HG03571 (cell line): ENCODE measurements around the gene TMEM154.

ENCODE experiments used
- ATAC-seq: cut with Tn5 transposase; IDR thresholded peaks from one replicate; pipeline ENCODE4 v1.9.1; 2021; ENCODE audit not compliant: unreplicated experiment

Gene TMEM154

DNA sequence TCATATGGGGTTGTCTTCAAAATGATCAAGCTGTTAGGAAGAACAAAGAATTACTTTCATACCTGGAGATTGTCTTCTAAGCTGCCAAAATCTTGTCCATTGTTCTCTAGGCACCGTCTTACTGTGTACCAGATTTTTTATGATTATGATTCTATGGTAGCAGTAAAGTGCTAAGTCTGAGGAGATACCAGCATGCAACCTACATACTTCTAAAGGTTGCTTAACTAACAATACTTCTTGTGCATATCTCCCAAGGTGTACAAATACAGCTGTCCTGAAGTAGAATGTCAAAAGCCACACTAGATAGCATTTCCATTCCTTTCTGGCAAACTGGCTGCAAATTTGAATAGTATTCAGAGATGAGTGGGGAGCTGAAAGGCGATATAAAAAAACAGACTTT is 81.3 kb downstream of the TMEM154 start:
- no peak for ATAC-seq

DNA sequence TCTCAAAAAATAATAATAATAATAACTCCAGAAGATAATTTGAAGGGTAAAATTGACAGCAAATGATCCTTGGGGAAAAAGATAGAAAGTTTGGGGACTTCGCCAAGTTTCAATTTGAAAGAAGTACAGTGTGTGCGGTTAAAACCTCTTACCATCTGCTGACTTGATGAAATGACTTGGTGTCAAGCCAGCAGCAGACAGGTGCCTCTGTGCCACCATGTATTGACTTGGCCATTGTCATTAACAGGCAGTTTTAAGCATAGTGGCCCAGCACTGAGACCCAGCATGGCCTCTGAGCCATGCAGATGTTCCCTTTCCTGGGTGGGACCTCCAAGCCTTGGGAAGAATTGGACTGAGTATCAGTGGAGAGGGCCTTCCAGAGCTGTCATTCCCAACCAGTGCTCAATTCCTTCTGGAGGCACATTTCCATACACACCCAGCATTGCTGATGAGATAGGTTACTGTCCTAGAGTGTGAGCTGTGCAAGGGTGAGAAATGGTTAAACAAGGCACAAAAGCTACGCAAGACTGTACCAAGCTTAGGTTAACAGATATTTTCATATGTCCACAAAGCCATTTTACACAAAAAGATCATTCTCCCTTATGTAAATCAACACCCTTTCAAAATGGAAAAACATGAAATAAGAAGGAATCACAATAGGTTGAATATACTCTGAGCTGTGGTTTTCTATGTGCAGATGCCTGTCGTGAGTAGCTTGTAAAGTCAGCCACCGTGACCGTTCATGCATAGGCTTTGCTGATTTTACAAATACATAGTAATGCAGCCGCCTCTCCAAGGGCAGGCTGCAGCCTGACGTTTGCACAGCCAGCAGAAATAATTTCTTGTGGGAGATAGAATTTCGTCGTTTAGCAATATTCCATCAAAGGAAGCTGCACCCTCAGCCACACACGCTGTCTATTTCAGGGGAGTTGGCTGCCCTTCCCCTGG is 84.5 kb downstream of the TMEM154 start:
- peak; percentile 71 for ATAC-seq

DNA sequence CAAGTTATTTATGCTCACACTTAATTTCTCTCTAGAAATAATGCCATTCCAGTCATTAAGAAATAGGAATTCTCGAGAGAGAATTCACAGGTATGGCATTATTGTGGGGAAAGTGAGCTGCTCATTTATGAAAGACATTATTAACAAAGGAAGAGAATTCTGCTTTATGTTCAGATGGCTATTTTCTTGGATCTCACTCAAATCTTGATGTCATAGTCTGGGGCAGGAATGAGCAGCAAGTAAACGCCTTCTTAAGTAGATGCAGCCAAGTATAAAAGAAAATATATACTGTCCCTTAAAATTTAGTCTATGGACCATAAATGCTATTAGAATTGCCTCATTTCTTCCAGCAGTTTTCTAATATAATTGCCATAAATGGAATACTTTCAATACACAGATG is 85.7 kb downstream of the TMEM154 start:
- no peak for ATAC-seq

DNA sequence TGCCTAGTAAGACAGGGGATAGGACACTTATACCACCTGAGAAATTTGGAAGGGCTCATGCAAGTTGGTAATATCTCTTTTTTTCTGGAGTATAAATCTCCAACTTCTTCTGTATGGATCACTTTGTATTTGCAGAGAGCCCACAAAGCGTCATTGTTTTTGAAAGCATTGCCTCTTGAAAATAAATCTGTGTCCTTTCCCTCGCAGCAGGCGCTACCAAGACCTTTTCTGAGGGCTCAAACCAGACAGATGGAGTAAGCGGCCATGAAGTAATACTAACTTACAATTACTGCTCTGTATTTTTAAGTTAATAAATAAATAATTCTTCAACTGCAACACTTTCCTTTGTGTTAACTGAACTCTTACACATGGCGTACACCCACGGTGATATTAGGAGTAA is 87.9 kb downstream of the TMEM154 start:
- no peak for ATAC-seq

DNA sequence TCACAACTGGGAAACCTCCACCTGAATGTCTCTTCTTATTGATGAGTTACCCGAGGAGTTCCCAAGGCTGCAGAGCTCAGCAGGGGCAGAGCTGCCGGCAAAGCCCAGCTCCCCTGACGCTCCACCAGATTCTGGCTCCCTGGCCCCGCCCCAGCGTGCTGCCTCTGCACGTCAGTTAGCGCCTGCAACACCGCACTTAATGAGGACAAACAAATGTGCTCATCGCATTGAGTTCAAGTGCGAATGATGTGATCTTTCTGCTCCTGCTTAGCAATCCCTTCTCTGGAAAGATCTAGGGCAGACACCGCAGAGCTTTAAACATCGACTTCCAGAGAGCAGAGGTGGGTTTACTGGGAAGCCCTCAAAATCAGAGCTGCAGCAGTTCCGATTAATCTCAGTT is 88.4 kb downstream of the TMEM154 start:
- ATAC-seq: no peak

DNA sequence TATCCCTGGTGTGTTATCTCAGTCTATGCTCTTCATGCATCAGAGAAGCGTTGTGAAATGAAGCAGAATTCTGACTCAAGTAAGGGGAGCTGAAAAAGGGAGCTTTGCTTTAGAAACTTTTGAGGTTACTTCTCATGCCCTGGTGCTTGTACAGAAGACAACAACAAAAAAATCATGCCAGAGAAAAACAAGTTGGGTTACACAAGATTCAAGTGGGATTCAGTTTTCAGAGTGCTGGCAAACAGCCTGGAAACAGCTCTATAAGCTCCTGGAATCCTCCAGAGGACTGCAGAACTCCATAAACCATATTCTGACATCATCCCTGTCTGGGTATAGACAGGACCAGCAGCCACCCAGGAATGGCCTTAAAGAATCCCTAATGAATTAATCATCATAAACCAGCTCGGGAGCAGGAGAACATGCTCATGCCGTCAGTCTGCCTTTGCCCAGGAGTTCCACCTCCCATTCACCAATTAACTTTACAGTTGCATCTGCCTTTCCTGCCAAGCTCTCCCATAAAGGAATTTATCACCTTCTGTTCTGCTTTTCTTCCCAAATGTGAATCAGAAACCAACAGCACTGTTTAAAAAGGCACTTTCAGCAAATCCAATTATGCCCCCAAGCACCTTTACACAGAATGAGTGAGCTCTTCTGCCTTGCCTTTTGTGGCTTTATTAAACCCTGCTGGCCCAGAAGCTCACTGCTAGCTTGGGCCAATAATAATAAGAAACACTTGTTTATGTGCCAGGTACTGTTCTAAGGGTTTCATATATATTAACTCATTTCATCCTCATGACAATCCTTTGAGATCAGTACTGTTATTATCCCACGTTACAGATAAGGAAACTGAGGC is 89.4 kb downstream of the TMEM154 start:
- ATAC-seq: no peak

DNA sequence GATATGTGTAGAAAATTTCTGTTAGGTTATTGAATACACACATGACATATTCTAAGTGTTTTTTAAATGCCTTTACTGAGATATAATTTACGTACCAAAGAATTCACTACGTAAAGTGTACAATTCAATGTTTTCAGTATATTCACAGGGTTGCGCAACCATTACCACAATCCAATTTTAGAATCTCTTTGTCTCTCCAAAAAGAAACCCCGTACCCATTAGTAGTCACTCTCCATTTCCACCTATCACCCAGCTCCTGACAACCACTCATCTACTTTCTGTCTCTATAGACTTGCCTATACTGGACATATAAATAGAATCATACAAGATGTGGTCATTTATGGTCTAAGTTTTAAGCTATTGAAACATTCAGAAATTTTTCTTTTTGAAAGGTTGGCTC is 90.9 kb downstream of the TMEM154 start:
- ATAC-seq: no peak

DNA sequence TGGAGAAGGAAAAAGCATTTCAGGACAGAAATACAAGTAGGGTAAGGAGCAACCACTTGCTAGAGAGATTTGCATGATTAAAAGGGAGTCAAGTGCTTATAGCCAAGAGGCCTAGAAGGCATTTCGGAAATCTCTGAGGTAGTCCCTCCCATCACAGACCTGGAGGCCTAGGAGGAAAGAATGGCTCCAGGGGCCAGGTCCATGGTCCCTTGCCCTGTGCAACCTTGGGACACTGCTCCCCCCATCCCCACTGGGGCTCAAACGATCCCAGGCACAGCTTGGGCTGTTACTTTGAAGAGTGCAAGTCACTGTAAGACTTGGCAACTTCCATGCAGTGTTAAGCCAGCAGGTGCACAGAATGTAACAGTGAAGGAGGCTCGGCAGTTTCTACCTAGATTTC is 92.7 kb downstream of the TMEM154 start:
- no peak for ATAC-seq

DNA sequence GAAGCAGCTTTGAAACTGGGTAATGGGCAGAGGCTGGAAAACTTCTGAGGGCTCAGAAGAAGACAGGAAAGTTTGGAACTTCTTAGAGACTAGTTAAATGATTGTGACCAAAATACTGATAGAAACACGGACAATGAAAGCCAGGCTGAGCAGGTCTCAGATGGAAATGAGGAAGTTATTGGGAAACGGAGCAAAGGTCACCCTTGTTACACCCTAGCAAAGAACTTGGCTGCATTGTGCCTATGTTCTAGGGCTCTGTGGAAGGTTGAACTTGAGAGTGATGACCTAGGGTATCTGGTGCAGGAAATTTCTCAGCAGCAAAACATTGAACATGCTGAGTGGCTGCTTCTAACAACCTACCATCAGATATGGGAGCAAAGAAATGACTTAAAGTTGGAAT is 93.1 kb downstream of the TMEM154 start:
- ATAC-seq: no peak

DNA sequence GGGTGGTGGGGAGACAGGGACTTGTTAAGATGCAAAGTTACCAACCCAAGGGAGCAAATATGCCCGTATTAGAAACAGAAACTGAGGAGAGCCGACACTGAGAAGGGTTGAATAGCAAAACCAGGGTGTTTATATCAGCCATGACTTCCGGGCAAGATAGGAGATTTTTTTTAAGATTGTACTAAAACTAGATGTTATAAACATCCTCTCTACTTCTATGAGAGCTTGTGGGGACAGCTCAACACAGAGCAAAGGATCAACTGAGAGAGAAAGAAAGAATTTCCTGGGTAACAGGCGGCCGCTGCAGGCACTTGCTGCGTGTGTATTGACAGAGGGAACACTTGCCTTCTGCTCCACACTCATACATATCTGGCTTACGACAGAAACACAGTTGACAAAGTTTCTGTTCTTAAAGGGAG is 94.8 kb downstream of the TMEM154 start:
- ATAC-seq: peak; percentile 53

DNA sequence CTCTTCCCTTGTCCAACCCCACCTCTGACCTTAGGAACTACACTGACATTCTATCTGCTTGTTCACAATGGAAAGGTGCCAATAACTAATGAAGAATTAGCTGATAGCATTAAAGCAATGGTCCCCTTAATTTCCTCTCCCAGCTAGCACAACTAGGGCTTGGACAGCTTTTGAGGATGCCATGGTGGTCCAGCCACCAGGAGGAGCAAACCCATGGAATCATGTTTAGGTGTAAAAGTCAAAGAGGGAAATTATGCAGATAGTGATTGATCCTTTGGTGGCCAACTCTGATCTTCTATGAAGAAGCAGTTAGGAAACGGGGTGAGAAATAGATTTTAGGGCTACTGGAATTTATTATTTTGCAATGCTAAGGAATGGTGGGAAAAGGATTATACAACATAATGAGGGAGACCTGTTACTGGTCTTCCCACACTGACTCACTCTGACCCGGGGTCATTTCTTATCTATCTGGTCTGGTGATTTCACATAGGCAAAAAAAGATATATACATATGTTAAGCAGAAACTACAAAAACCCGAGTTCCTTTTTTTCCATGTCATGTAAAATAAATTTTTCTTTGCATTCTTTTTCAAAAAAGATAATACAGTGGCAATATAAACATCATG is 98.1 kb downstream of the TMEM154 start:
- ATAC-seq: no peak

DNA sequence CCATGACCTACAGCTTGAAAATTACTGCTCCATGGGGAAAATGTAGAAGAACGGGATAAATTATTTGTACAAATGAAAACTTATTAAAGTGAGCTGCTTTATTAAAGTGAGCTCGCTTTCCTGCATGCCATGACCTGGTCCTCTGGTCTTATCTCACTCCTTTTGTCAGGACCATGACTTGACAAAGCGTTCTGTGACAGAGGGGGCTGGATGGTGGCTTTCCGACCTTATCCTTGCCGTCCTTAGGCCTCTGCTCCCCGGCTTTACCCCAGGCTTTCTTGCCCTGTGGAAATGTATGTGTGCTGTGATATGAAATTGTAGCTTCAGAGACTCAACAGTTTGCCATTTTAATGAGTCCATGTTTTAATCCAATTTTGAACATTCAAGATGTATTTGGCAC is 99.9 kb downstream of the TMEM154 start:
- ATAC-seq: no peak

DNA sequence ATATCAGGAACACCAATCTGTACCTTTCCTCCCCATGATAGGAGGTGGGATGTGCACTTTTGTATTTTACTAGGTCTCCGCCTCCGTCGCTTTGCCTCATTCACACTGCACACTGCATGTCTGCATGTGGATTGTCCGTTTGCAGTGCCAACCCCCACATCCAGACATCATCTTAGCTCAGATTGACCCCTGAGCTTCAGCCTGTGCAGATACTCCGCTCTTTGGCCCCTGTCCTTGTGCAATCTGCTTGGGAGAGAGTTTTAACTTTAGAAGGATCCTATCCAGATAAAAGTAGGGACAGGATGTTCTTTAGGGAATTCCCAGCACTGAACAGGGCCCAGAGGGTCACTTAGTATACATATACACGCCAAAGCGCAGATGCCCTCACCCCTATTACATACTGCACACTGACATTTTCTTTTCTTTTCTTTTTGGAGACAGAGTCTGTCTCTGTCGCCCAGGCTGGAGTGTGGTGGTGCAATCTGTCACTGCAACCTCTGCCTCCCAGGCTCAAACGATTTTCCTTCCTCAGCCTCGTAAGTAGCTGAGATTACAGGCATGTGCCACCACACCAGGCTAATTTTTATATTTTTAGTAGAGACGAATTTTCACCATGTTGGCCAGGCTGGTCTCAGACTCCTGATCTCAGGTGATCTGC is 100.6 kb downstream of the TMEM154 start:
- ATAC-seq: no peak

DNA sequence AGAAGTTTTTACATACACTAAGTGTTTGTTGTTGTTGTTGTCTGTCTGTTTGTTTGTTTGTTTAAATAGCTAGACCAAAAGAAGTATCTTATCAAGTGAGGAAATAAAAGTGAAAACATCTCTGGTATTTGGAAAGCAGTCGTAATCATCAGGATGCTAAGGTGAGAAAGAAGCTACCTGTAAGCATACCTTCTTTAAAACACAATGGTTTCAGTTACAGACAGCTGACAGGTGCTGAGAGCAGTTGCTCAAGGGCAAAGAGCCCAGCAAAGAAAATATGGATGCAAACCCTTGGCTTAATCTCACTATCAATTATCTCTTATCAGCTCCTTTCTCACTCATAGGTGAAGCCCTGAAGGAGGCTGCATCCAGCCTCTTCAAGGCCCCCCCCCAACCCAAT is 101.1 kb downstream of the TMEM154 start:
- no peak for ATAC-seq

DNA sequence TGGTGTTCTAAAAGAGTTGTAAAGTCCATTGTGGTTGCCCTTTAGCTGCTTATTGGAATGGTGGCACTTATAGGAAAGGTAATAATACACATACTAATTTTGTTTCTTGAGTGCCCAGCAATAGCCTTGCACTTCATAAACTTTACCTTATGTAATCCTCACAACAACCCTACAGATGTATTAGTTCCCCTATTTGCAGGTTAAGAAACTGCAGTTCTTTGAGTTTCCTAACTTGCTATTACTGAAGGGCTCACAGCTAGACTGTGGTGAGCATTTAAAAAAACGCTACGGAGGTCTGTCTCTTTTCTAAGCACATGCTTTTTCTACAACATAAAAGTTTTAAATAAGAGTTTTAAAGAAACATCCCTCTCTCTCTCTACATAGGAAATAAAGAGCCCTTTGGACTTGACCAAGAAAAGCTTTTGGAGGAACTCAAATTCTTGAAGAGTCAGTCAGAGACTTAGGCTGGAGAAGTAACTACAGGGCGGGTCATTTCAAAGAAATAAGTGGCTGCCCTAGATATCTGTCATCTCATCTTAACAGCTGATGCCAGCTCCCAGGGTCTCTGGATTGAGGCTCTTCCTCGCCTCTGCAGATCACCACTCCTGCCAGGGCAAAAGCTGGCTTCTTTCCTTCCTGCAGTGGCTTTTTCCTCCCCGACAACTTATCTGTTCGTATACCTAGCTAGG is 101.9 kb downstream of the TMEM154 start:
- peak; percentile 59 for ATAC-seq

DNA sequence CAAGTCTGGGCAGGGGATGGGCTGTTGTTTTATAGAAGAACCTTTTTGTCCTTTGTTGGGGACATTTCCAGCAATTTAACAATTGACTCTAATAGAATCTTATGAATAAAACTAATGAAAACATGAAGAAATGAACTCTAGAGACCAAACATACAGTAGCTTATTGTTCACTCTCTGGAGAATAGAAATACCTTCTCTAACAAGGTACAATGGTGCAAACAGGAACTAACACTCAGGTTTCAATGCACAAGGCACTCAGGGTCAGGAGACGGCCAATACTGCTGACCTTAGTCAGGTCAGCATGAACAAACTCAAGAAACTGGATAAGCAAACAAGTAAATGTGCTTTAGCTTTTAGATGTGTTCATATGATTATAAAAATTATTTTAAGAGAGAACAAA is 104.3 kb downstream of the TMEM154 start:
- ATAC-seq: no peak

DNA sequence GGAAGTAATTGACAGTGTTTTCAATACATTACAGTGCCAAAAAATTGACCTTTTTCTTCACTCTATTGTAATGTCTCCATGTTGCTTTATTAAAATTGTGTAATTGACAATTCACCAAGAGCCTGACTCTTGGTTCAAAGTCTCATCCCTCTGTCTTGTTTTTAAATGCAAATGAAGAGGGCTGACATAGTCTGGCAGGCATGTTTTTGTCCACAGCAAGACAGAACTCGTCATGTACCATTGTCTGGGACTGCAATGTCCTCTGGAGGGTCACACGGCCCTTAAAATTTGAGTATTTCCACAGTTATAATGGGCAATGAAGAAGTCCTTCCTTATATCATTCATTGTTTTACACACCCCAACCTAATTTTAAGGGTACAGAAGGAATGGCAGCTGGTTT is 105.9 kb downstream of the TMEM154 start:
- ATAC-seq: no peak

DNA sequence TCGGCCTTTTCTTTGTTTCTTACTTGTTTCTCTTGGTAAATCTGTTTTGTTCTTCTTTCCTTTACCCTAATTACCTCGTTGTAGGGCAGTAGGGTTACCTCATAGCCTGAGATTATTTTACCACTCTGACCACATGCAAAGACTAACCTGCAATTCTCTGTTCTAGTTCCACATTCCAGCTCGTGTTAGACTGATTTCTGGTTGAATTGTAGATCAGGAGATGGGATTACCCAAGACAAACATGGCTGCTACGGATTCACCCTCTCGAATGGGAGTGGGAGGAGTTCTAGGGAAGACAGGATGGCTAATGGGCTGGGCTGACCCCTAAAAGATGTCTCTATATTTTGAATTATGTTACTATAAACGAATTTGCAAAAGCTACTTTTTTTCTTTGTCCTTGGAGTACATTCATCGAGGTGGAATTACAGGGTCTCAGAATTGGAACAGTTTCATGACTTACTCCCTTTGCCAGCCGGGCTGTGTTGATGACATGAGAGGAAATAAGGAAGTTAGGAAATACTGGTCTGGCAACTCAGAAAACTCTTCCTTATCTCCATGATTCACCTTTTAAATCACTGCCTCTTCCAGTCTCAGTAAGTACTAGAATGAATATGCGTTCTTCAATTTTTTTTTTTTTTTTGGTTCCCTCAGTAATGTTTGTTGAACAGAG is 107.2 kb downstream of the TMEM154 start:
- ATAC-seq: no peak

DNA sequence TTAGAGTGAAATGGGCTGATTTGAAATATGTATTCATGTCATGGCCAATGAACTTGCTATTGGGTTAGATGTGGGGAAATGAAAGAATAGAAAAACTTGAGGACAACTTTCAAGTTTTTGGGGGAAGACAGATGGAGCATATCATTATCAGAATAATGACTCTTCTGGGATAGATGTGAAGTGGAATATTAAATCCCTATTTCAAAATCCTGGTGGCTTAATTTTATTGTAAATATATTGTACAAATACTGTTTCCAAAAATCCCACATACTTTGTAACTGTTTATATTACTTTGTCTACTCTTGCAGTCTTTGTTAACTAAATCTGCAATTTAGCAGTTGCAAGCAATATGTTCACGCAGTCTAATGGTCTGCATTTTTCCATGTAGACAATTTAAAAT is 108.0 kb downstream of the TMEM154 start:
- ATAC-seq: no peak

DNA sequence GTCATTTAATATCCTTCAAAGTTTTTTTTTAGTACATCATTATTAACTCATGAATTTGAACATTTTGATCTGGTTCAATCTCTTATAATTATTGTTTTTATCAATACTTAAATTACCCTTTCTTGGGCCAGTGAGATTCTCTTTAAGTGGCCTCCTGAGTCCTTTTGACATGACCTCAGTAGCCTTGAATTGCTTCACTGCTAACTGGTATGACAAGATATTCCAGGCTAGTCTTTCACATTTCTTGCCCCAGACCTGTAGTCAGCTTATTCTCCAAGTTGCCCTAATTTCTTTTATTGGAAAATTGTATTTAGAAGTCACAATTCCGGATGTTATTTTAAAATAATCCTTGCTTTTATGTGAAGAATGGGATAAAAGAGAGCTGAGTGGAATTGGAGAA is 108.5 kb downstream of the TMEM154 start:
- no peak for ATAC-seq
